IMR-90 (cell line): Measurements from ENCODE around the gene PFKP. TPM values are rescaled to one million over a fixed set of nuclear protein-coding genes. Genes with fewer than 3 reads are reported as not detected.

Experiments
- ELK1 ChIP-seq: fragments of 150-350 bp; IDR thresholded peaks from 2 replicates; pipeline ENCODE4 v1.6.1; 2016; ENCODE audit warnings: low read depth, mild to moderate bottlenecking, low read length, moderate library complexity, borderline replicate concordance
- polyA plus RNA-seq, 3 experiments: library from polyadenylated mRNA; depleted of rRNA; stranded (reverse); fragments of >200 nt; gene quantifications; 2 replicates each; pipeline ENCODE4 v1.2.3, GENCODE V29; 2012; ENCODE audit warnings: low replicate concordance in 1 of 3
- total RNA-seq: library from RNA; depleted of rRNA; stranded (reverse); fragments of >200 nt; gene quantifications from 2 replicates; pipeline ENCODE4 v1.2.3, GENCODE V29; 2012

PFKP gene
- total and polyA plus RNA-seq, 2 of the 4 experiments (the other 2 are of a cell fraction), result 223 to 294 TPM

- no peak for TF ChIP-seq ELK1
Observed at GRCh38 chr10:3071405-3072198, 4.3 kb downstream of the PFKP start (continued).
